Stimulated activated CD4-positive, alpha-beta T cell treated with anti-CD3 and anti-CD28 coated beads, Interleukin-1b, Interleukin-23, amount 100 ng/mL, for 4 hours (primary cell): Measurements from ENCODE around the gene MGAT1.
"Not testable (repeated sequence)": the region's sequence is repeated elsewhere in the genome, so short reads cannot be mapped to it uniquely, and the experiment has no call there.

Experiments used
- DNase-seq, 2 donors: peaks; one replicate each; pipeline ENCODE4 v3.0.0-alpha.2; 2020; ENCODE audit warnings: low read depth in 2 of 2

Gene MGAT1

GRCh38 chr5:180804129-180804618 is 1.6 kb upstream of the MGAT1 start:
- no peak for DNase-seq

DNA sequence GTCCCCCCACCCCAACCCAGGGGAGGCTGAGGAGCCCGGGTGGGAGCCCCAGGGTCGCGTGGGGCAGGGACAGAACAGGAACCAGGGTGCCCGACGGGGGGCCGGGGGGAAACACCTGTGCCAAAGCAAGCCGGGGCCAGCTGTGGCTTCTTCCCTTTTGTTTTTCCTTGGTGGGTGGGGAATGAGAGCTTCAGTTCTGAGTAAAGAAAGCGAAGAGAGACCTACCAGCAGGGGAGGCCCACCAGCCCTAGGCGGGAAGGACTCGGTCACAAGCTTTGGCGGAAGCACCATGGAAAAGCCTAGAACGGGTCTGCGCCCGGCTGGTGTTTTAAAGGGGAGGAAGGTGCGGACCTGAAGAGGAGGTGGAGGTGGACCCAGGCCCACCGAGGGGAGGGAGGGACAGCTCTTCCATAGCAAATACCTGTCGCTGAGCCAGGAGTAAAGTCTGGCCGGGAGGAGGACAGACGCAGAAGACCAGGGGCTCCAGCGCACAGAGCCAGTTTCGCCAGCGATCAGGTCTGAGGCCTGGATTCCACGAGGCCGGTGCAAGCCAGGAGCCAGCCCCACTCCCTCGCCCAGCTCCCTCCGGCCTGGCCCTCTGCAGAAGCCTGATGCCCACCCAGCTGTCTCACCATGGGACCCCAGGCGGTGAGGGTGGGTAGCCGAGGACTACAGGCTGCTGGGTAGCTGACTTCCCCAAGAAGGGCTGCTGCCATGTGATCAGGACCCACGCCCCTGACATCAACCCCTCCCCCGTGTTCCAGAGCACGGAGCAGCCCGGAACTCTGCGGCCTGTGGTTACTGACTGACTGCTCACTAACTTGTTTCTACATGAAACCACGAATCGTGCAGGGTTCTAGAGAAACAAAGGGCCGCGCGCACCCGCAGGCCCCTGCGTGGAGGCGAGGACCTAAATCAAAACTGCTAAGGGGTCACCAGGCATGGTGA is 849 bp upstream of the MGAT1 start:
- peak; percentile 68 to 74 for DNase-seq

GRCh38 chr5:180801596-180802324 is 846 bp downstream of the MGAT1 start:
- DNase-seq = no peak

DNA sequence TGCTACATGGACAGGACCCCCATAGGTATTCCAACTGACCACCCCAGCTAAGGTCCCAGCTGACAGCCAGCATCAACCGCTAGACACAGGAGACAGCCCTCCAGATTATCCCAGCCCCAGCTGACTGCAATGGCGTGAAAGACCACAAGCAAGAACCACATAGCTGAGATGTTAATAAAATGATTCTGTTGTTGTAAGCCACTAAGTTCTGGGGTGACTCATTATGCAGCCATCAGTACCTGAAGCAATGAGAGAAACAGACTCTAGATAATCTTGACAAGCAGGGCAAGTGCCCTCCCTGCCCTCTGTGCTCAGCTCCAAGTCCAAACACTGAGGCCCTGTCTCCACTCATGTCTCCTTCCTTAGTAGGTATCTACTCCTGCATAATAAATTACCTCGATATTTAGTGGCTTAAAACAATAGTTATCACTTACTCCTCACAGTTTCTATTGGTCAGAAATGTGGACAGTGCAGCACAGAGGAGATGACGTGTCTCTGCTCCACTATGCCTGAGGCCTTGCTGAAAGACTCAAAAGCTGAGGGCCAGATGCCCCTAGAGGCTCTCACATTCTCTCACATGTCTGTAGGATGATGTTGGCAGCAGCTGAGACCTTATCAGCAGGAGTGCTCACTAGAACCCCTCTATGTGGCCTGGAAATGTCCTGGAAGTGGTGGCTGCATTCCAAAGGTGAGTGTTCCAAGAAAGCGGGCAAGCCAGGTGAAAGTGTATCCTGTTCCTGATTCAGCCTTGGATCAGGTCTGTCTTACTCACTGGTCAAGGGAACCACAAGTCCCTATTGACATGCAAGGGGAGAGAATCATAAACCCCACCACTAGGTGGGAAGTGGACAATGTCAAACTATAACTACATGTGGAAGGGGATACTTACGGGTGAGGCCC is 2.5 kb downstream of the MGAT1 start:
- no peak for DNase-seq

DNA sequence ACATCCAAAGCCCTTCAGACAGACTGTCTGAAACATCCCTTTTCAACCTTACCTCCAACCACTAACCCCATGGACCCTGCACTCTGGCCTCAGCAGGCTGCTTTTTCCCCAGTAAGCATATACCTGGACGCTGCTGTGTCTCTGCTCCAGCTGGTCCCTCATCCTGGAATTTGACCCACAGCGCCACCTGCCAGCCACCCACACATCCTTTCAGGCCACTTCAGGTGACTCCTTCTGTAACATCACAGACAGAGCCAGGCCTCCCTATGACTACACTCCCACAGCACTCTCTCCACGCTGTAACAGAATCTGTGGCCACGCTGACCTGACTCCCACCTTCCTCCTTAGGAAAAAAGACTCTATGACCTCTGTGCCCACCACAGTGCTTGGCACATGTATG is 3.4 kb downstream of the MGAT1 start:
- DNase-seq = no peak

DNA sequence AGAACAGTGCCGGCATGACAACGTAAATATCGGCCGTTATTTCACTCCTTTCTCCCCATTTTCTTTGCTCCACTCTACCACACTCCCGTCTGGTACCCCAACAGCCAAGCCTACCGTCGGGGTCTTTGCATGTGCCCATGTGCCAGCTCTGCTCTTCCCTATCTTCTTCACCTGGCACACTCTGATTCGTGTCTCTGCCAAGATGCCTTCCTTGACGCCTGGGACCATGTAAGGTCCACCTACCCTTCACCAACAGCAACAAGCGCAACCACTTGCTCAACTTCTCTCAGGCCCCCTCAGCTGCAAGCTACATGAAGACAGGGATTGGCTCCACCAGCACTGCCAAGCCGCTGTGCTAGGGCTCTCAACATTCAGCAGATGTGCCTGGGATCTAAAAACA is 4.4 kb downstream of the MGAT1 start:
- DNase-seq = no peak

DNA sequence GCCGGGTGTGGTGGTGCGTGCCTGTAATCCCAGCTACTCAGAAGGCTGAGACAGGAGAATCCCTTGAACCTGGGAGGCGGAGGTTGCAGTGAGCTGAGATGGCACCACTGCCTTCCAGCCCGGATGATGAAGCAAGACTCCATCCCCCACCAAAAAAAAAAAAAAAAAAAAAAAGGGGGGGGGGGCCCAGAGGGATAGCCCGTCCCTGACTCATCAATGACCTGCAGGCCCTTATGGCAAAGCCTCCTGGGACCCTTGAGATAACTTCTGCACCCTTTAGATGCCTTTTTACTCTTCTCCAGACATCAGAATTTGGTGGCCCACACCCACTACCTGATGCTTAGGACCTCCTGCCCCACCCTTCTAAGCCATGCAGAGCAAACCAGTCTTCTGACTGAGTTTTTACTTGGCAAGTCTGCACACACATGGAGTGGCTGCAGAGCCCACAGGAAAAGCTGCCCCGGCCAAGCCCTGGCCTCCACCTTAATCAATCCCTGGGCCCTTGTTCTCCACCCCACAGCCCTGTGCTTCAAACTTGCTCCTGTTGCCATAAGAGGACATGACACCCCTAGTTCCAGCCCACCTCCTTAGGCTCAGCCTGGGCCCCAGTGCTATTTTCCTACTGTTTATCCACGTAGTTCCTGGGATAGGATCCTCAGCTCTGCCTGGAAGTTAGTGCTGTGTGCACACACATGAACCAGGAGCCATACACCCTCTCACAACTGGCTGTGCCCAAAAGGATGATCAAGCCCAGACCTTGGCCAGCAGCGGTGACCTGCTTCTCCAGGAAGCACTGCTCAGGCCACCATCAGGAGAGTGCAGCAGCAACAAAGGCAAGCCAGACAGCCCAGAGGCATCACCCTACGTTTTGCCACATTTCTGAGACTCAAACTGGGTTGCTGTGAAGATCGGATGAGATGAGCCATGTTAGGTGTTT is 5.1 kb downstream of the MGAT1 start:
- no peak for DNase-seq

DNA sequence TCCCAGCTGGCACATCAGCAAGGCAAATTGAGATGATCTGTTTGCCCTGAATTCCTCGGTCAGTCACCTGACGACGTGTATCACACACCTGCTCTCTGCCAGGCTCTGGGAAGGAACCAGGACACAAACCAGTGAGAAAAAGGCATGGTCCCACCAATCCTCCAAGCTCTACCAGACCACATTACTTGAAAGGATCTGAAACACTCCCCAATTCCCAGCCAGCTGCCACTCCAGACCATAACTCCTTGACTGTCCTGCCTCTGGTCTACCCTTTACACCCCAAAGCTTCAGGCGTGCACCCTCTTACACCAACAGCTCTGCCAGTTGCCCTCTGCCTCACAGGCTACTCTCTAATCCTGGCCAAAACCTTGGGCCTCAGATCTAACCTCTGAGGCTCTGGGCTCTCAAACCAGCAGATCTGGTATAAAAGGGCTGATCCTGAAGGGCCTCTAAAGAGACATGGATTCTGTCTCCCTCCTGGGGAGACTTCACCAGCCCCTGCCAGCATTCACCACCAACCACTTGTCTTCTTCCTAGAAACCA is 6.8 kb downstream of the MGAT1 start:
- no peak for DNase-seq

- DNase-seq = no peak
These were observed 9.7 kb downstream of the MGAT1 start for GRCh38 chr5:180792965-180793287.

DNA sequence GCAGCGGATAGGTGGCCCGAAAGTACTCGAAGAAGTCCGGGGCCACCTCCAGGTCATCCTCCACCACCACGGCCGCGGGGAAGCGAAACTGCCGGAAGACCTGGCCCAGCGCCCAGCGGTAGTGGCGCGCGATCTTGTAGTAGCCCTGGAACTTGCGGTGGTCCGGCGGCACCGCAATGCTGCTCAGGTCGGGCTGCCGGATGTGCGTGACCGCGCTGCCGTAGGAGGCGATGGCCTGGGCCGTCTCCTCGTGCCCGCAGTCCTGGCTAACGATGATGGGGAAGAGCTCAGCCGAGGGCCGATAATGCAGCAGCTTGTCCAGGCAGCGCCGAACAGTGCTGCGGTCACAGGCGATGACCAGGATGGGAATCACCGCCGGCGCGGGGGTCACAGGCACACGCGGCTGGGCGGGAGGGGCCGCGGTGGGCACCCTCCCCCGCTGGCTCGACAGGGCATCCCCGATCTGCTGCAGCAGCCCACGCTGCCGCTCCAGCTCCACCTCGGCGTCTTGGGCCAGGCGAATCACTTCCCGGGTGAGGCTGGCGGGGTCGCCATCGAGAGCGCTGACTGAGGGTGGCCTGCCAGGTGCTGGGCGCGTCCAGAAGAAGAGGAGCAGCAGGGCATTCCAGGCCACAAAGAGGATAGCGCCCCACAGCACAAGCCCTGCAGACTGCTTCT is 10.2 kb downstream of the MGAT1 start:
- no peak for DNase-seq

- DNase-seq = no peak
These were observed 10.9 kb downstream of the MGAT1 start for GRCh38 chr5:180791611-180792213.

DNA sequence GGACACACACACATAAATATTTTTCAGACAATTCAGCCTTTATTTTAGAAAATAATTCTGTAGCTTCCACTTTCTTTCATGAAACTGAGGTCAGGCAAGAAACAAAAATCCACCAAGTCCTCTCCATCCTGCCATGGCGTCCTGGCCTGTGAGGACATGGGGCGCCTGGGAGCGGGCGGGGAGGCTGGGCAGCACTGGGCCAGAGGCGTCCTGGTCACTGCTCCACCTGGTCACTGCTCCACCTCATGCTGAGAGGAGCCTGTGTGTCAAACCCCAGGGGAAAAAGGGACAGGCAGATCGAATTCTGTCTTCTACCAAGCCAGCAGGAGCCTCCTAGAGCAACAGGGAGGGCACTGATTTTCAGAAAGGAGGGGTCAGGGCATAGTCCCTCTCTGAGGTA is 12.1 kb downstream of the MGAT1 start:
- no peak for DNase-seq

DNA sequence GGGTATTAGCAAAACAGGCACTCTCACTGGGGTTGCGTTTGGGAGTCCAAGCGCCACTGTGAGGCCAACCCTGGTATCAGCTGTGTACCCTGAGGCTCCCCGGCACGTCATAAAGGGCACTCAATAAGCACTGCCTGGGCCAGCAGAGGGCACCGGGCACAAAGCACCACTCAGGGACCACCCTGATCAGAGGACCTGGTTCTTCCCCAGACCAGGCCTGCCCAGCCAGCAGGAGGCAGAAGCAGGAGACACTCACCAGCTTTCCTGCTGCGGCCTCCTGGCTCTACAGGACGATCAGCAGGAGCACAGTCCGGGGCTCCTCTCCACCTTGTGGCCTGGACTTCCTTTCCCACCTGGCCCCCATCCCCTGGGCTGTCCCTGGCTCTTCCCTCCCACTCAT is 12.6 kb downstream of the MGAT1 start:
- no peak for DNase-seq

GRCh38 chr5:180788651-180789410 is 13.8 kb downstream of the MGAT1 start:
- DNase-seq = not testable (repeated sequence)

- DNase-seq = no peak
These were observed 14.7 kb downstream of the MGAT1 start for GRCh38 chr5:180787711-180788431.

GRCh38 chr5:180786531-180787398 is 15.8 kb downstream of the MGAT1 start:
- no peak for DNase-seq

DNA sequence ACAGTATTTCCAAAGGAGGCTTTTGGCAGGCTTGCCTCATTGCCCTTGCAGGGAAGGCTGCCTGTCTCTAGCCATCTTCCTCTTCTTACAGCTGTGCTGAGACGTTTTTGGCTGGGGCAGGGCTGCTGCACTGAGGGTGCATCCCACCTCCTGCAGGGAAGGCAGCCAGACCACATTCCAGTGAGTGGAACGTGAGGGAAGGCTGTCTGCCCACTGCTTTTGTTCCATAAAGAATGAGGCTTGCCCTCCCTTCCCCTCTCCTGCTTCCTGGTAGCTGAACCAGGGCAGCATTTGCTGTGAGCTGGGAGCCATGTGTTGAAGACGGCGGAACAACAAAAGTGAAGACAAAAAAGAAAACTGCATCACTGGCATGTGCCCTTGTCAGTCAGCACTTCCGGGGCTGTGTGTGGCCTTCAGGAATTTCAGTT is 16.8 kb downstream of the MGAT1 start:
- no peak for DNase-seq
